Brain microvascular endothelial cell (primary cell): Measurements from ENCODE around the gene CHST6.

Experiments used
- DNase-seq: peaks from one replicate; pipeline ENCODE4 v3.0.0-alpha.2; 2020
- H3K27ac ChIP-seq: fragments of 250-450 bp; sonication (Bioruptor Pico); 2 replicates; pipeline ENCODE4 v1.5.1; 2020; ENCODE audit warnings: mild to moderate bottlenecking, moderate library complexity
- H3K27me3 ChIP-seq: fragments of 250-450 bp; sonication (Bioruptor Pico); replicated peaks from 2 replicates; pipeline ENCODE4 v1.5.1; 2020; ENCODE audit warnings: mild to moderate bottlenecking
- H3K36me3 ChIP-seq: fragments of 250-450 bp; sonication (Bioruptor Pico); replicated peaks from 2 replicates; pipeline ENCODE4 v1.5.1; 2020; ENCODE audit warnings: mild to moderate bottlenecking
- H3K4me3 ChIP-seq: 2 replicates; pipeline ENCODE4 v1.5.1; 2011; ENCODE audit warnings: low read depth, mild to moderate bottlenecking, control low read depth, low read length, moderate library complexity
- in situ Hi-C: cut with HindIII; loops from 2 replicates; pipeline ENCODE4 v1.10.0; 2017; ENCODE audit warnings: low sequenced_read_pairs, low pct_ligation_motif_present
- TF ChIP-seq, protein P1 (sequence below): IDR thresholded peaks from 2 replicates; pipeline ENCODE4 v1.5.1; 2011; ENCODE audit warnings: low read depth, mild to moderate bottlenecking, moderate library complexity, low read length, control low read depth, inconsistent platforms; ENCODE audit errors: missing control alignments

Gene CHST6

DNA sequence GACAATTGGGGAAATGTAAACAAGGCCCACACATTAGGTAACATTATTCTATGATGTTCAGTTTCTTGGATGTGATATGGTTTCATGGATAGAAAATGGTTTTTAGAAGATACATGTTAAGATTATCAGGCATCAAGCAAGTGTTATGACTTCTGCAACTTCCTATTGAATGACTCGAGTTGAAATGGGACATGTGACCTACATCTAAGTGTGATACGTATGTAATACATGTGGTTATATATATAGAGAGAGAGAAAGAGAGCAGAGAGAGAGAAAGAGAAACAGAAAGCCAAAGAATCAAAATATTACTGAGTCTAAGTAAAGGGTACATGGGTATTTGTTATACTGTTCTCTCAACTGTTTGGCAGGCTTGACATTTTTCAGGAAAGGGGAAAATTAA is 32.4 kb downstream of the CHST6 start:
- no peak for DNase-seq
- no peak overlapping the region for H3K27ac ChIP-seq
- H3K4me3 ChIP-seq = peak overlapping the region; percentile 82
- TF ChIP-seq, protein P1, sequence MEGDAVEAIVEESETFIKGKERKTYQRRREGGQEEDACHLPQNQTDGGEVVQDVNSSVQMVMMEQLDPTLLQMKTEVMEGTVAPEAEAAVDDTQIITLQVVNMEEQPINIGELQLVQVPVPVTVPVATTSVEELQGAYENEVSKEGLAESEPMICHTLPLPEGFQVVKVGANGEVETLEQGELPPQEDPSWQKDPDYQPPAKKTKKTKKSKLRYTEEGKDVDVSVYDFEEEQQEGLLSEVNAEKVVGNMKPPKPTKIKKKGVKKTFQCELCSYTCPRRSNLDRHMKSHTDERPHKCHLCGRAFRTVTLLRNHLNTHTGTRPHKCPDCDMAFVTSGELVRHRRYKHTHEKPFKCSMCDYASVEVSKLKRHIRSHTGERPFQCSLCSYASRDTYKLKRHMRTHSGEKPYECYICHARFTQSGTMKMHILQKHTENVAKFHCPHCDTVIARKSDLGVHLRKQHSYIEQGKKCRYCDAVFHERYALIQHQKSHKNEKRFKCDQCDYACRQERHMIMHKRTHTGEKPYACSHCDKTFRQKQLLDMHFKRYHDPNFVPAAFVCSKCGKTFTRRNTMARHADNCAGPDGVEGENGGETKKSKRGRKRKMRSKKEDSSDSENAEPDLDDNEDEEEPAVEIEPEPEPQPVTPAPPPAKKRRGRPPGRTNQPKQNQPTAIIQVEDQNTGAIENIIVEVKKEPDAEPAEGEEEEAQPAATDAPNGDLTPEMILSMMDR = no peak
- no peaks in the 10 kb centered on the region for H3K27me3 ChIP-seq
- H3K36me3 ChIP-seq = no peaks in the 10 kb centered on the region
- in situ Hi-C loops = no loop called here

GRCh38 chr16:75461575-75461974 is 33.7 kb downstream of the CHST6 start:
- in situ Hi-C loops = no loop called here
- TF ChIP-seq, protein P1 = no peak

DNA sequence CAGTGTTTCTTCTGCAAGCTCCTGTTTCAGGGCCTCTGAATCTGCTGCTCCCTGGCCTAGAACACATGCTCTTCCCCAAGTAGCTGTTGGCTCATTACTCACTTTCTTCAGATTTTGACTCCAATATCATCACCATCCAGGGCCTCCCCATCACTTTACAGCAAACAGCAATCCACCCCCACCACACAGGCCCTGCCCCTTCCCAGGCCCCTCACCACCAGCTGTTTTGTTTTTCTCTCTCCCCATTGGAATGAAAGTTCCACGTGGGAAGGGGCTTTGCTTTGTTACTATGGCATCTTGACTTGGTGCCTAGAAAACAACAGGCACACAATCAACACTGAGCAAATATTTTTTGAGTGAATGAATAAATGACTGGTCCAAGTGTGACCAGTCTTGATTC is 34.8 kb downstream of the CHST6 start:
- TF ChIP-seq, protein P1 = no peak
- in situ Hi-C loops = no loop called here
- no peaks in the 10 kb centered on the region for H3K36me3 ChIP-seq
- H3K27ac ChIP-seq = no peak overlapping the region
- no peak for DNase-seq
- H3K27me3 ChIP-seq = no peaks in the 10 kb centered on the region
- no peak overlapping the region for H3K4me3 ChIP-seq

More at GRCh38 chr16:75461575-75461974, 33.7 kb downstream of the CHST6 start:
- no peak for DNase-seq
- Histone ChIP-seq H3K4me3 (no peak overlapping the region), H3K27ac (no peak overlapping the region), H3K27me3 (no peaks in the 10 kb centered on the region), H3K36me3 (no peaks in the 10 kb centered on the region)

DNA sequence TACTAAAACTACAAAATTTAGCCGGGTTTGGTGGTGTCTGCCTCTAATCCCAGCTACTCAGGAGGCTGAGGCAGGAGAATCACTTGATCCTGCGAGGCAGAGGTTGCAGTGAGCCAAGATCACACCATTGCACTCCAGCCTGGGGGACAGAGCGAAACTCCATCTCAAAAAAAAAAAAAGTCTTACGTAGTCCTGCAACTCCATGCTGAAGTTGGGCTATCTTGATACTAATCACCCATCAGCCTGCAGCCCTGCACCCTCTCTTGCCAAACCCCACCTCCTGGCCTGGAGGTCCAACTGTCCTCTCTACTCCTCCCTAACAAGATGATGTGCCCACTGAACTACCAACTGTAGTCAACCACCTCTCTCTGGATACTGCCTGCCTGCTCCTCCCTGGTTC is 35.5 kb downstream of the CHST6 start:
- Histone ChIP-seq H3K4me3 (no peak overlapping the region), H3K36me3 (no peaks in the 10 kb centered on the region), H3K27me3 (no peaks in the 10 kb centered on the region), H3K27ac (no peak overlapping the region)
- in situ Hi-C loops = no loop called here
- TF ChIP-seq, protein P1 = no peak
- no peak for DNase-seq

DNA sequence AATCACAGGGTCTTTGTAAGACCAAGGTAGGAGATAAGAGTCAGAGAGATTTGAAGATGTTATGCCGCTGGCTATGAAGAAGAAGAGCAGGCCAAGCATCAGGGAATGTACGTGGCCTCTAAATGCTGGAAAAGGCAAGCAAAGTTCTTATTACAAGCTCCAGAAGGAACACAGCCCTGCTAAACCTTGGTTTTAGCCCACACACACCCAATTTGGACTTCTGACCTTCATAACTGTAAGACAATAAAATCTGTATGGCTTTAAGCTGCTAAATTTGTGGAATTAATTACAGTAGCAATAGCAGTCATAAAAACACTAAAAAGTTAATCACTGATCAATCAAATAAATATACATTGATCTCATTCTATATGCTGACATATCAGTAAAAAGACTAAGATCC is 36.8 kb downstream of the CHST6 start:
- no peak for DNase-seq
- Histone ChIP-seq H3K4me3 (no peak overlapping the region), H3K27me3 (no peaks in the 10 kb centered on the region), H3K27ac (no peak overlapping the region), H3K36me3 (no peaks in the 10 kb centered on the region)
- TF ChIP-seq, protein P1 = no peak
- in situ Hi-C loops = no loop called here

DNA sequence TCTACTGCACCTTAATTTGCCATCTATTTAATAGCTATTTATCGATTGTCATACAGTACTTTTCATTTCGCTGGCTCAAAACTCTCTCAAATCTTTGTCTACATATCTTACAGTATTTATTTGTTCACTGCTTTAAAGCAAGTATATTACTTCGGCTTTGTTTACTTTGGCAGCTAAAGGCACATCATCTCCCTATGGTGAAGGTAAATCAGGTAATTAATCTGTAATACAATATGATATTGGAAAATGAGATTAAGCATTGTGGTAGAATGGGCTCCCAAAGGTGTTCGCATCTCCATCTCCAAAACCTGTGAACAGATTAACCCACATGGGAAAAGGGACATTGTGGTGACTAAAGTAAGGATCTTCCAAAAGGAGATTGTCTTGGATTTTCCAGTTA is 37.2 kb downstream of the CHST6 start:
- in situ Hi-C loops = no loop called here
- no peak for DNase-seq
- no peaks in the 10 kb centered on the region for H3K27me3 ChIP-seq
- no peaks in the 10 kb centered on the region for H3K36me3 ChIP-seq
- no peak overlapping the region for H3K27ac ChIP-seq
- H3K4me3 ChIP-seq = no peak overlapping the region
- TF ChIP-seq, protein P1 = no peak
